Panc1 (cell line): ENCODE results near the gene PCK2. TPM values are rescaled to one million over a fixed set of nuclear protein-coding genes. Genes with fewer than 3 reads are reported as not detected.

Experiments used
- ATAC-seq: fragments of 200-7000 bp; cut with Tn5 transposase; 2 replicates; pipeline ENCODE4 v1.9.1; 2020; ENCODE audit warnings: mild to moderate bottlenecking, moderate library complexity
- BruUV-seq: library from RNA; stranded (reverse); fragments of 400-500 nt; replicated peaks from 2 replicates; lab custom pipeline; 2021; lab: Mats Ljungman, UMichigan
- CTCF ChIA-PET: fragments of 300-600 bp; sonication (Branson Sonifier 250); formaldehyde crosslinking; loops from one replicate; lab custom pipeline; 2022; ENCODE audit warnings: antibody characterized with exemption; lab: Charles Lee
- POLR2A ChIA-PET: fragments of 300-600 bp; sonication (Branson Sonifier 250); formaldehyde crosslinking; loops from one replicate; lab custom pipeline; 2022; ENCODE audit warnings: antibody characterized with exemption; lab: Charles Lee
- DNase-seq: peaks from one replicate; pipeline ENCODE4 v3.0.0-alpha.2; 2010; ENCODE audit warnings: low read depth, low spot score
- H3K27ac ChIP-seq: 2 replicates; pipeline ENCODE4 v1.5.1; 2011; ENCODE audit warnings: mild to moderate bottlenecking, low read length, inconsistent platforms
- H3K27me3 ChIP-seq: fragments of 200-500 bp; sonication (Bioruptor generic); 2 replicates; pipeline ENCODE4 v1.6.0; 2014; ENCODE audit warnings: low read length, inconsistent platforms; ENCODE audit not compliant: control insufficient read depth, insufficient read depth
- H3K36me3 ChIP-seq: fragments of 200-500 bp; sonication (Bioruptor generic); 2 replicates; pipeline ENCODE4 v1.5.1; 2014; ENCODE audit warnings: inconsistent platforms, mild to moderate bottlenecking, low read length, moderate library complexity; ENCODE audit not compliant: control insufficient read depth, insufficient read depth
- H3K4me1 ChIP-seq: 2 replicates; pipeline ENCODE4 v1.5.1; 2011; ENCODE audit warnings: inconsistent platforms, mild to moderate bottlenecking, low read length, moderate library complexity; ENCODE audit not compliant: control insufficient read depth, insufficient read depth
- H3K4me3 ChIP-seq, 2 experiments: 2 replicates each; pipeline ENCODE4 v1.5.1; 2011 to 2012; ENCODE audit warnings: low read depth in 2 of 2, low read length in 2 of 2, mild to moderate bottlenecking in 2 of 2, inconsistent platforms in 1 of 2, moderate library complexity in 1 of 2
- H3K9me3 ChIP-seq: fragments of 200-500 bp; sonication (Bioruptor generic); 2 replicates; pipeline ENCODE4 v1.5.1; 2014; ENCODE audit warnings: low read depth, mild to moderate bottlenecking, inconsistent platforms, low read length, moderate library complexity; ENCODE audit not compliant: control insufficient read depth, insufficient read depth
- POLR2AphosphoS5 ChIP-seq: IDR thresholded peaks from 2 replicates; pipeline ENCODE4 v1.6.1; 2012; ENCODE audit warnings: mild to moderate bottlenecking, low read depth, low read length, moderate library complexity
- REST ChIP-seq, 2 experiments: IDR thresholded peaks; 2 replicates each; pipeline ENCODE4 v1.6.1; 2011 to 2012; ENCODE audit warnings: low read depth in 2 of 2, control low read depth in 1 of 2, low read length in 1 of 2, mild to moderate bottlenecking in 1 of 2, moderate library complexity in 1 of 2; ENCODE audit not compliant: insufficient read depth in 1 of 2
- SIN3A ChIP-seq: IDR thresholded peaks from 2 replicates; pipeline ENCODE4 v1.6.1; 2012; ENCODE audit warnings: low read depth, mild to moderate bottlenecking, low read length, moderate library complexity, borderline replicate concordance; ENCODE audit not compliant: insufficient read depth
- TCF7L2 ChIP-seq: IDR thresholded peaks from 2 replicates; pipeline ENCODE4 v1.6.1; 2011; ENCODE audit warnings: mild to moderate bottlenecking, low read depth, low read length, inconsistent platforms
- in situ Hi-C: cut with HindIII; loops from 2 replicates; pipeline ENCODE4 v1.10.0; 2016; ENCODE audit warnings: low sequenced_read_pairs, low pct_unique_long_range_greater_than_20kb
- intact Hi-C: fragments of 100-400 bp; cut with micrococcal nuclease; formaldehyde crosslinking; loops from one replicate; pipeline ENCODE4 v1.10.0; 2022; ENCODE audit not compliant: unreplicated experiment
- total RNA-seq: library from RNA; stranded (reverse); gene quantifications from one replicate; pipeline ENCODE4 v1.2.1, GENCODE V29; 2021; ENCODE audit not compliant: unreplicated experiment
- TF ChIP-seq, protein P1 (sequence below): fragments of 450-650 bp; IDR thresholded peaks from 2 replicates; pipeline ENCODE4 v1.5.1; 2017; ENCODE audit warnings: mild to moderate bottlenecking

Gene PCK2
- total RNA-seq, 1 experiment from 2014 or later: 24.5 TPM

DNA sequence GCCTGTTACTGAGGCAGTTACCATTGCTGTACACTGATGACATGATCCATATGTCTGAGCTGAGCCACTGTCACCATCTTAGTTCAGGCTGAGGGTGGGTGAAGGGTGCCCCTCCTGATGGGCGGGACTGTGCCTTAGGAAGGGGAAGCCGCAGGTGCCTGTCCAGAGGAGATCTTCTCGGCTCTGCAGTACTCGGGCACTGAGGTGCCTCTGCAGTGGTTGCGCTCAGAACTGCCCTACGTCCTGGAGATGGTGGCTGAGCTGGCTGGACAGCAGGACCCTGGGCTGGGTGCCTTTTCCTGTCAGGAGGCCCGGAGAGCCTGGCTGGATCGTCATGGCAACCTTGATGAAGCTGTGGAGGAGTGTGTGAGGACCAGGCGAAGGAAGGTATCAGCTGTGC lies 56.9 kb downstream of the PCK2 start:
- intact Hi-C loops (no loop called here), in situ Hi-C loops (no loop called here)
- DNase-seq (no peak), ATAC-seq (no peak)
- Histone ChIP-seq H3K4me3 (no peak overlapping the region), H3K27ac (no peak overlapping the region), H3K27me3 (no peaks in the 10 kb centered on the region), H3K36me3 (peaks cover 6% of the 10 kb centered on the region), H3K4me1 (no peaks in the 10 kb centered on the region), H3K9me3 (no peaks in the 10 kb centered on the region)
- ChIA-PET CTCF (interaction anchor here (0.6 to 0.7 kb wide), 2 partner anchors 41 to 95 kb away, joined by 4 to 15 read pairs; no protein-coding TSS in a partner anchor), POLR2A (interaction anchor here (0.5 to 0.6 kb wide), 3 partner anchors 15 to 41 kb away, joined by 3 to 9 read pairs (median 3); partner anchors contain the start of gene PSME1)
- no peak for TF ChIP-seq POLR2AphosphoS5
- no peak for TF ChIP-seq SIN3A
- no peak for TF ChIP-seq TCF7L2
- no peak for TF ChIP-seq REST (IDR thresholded peaks at IDR 0.05; ENCODE audit: insufficient read depth in 1 of 2, low read depth in 2 of 2, low read length in 1 of 2)
- TF ChIP-seq, protein P1, sequence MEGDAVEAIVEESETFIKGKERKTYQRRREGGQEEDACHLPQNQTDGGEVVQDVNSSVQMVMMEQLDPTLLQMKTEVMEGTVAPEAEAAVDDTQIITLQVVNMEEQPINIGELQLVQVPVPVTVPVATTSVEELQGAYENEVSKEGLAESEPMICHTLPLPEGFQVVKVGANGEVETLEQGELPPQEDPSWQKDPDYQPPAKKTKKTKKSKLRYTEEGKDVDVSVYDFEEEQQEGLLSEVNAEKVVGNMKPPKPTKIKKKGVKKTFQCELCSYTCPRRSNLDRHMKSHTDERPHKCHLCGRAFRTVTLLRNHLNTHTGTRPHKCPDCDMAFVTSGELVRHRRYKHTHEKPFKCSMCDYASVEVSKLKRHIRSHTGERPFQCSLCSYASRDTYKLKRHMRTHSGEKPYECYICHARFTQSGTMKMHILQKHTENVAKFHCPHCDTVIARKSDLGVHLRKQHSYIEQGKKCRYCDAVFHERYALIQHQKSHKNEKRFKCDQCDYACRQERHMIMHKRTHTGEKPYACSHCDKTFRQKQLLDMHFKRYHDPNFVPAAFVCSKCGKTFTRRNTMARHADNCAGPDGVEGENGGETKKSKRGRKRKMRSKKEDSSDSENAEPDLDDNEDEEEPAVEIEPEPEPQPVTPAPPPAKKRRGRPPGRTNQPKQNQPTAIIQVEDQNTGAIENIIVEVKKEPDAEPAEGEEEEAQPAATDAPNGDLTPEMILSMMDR: no peak
- BruUV-seq: no TSS peak

- ChIA-PET CTCF (interaction anchor here (0.6 kb wide), 1 partner anchor 95 kb away, joined by 4 read pairs; no protein-coding TSS in a partner anchor), POLR2A (interaction anchor here (0.5 to 0.6 kb wide), 2 partner anchors 15 to 18 kb away, joined by 3 read pairs; partner anchors contain the start of gene PSME1)
- H3K27me3 ChIP-seq: no peaks in the 10 kb centered on the region
- H3K9me3 ChIP-seq: no peaks in the 10 kb centered on the region
- intact Hi-C loops (no loop called here), in situ Hi-C loops (no loop called here)
- no peak for TF ChIP-seq POLR2AphosphoS5
- no peak for TF ChIP-seq SIN3A
- TF ChIP-seq, protein P1: no peak
- TF ChIP-seq REST (IDR thresholded peaks at IDR 0.05; ENCODE audit: insufficient read depth in 1 of 2, low read depth in 2 of 2, low read length in 1 of 2): no peak
- TF ChIP-seq TCF7L2: no peak
- no peak overlapping the region for H3K27ac ChIP-seq
- ATAC-seq: no peak
- DNase-seq: no peak
- no peak overlapping the region for H3K4me3 ChIP-seq
- H3K4me1 ChIP-seq: no peaks in the 10 kb centered on the region
- peaks cover 6% of the 10 kb centered on the region for H3K36me3 ChIP-seq
- BruUV-seq: no TSS peak
Measured at GRCh38 chr14:24151404-24152080, 57.4 kb downstream of the PCK2 start.
